Measurements from ENCODE around the gene SMARCD2.

SMARCD2 gene

GRCh38 chr17:63832014-63832413 is 10.5 kb downstream of the SMARCD2 start:
- DNase-seq (ENCODE audit: low read depth in 2 of 2), result no peak

GRCh38 chr17:63831505-63831904 is 11.0 kb downstream of the SMARCD2 start:
- no peak for DNase-seq (ENCODE audit: low read depth in 2 of 2)

DNA sequence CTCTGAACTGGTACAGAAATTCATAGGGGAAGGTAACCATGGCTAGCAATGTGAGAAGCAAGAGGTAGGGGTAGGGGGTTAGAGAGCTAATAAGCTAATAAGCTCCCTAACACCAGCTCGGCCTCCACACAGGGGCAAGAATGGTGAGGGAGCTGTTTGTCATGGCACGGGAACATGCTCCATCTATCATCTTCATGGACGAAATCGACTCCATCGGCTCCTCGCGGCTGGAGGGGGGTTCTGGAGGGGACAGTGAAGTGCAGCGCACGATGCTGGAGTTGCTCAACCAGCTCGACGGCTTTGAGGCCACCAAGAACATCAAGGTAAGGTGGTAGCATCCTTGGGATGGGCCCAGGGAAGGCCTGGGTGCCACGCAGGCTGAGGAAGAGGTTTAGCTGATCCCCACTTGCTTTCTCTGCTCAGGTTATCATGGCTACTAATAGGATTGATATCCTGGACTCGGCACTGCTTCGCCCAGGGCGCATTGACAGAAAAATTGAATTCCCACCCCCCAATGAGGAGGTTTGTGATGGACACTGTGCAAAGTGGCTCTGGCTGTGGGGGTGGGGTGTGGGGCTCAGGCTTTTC is 11.5 kb downstream of the SMARCD2 start:
- DNase-seq (ENCODE audit: low read depth in 2 of 2), result no peak

DNA sequence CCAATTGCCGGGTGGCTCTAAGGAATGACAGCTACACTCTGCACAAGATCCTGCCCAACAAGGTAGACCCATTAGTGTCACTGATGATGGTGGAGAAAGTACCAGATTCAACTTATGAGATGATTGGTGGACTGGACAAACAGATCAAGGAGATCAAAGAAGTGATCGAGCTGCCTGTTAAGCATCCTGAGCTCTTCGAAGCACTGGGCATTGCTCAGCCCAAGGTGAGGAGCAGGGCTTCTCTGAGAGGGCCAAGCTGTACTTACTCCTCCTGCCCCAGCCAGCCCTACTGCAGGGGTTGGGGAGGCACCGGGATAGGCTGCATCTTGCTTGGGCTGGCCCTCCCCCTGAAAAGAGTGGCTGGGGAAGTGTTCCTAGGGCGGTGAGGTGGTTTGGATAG is 12.2 kb downstream of the SMARCD2 start:
- no peak for DNase-seq (ENCODE audit: low read depth in 2 of 2)

- no peak for DNase-seq (ENCODE audit: low read depth in 2 of 2)
Observed at GRCh38 chr17:63828936-63829335, 13.5 kb downstream of the SMARCD2 start.

- DNase-seq (ENCODE audit: low read depth in 2 of 2), result no peak
Observed at GRCh38 chr17:63827801-63828221, 14.7 kb downstream of the SMARCD2 start.

- peak; percentile 89 to 90 for DNase-seq (ENCODE audit: low read depth in 2 of 2)
Observed at GRCh38 chr17:63827002-63827800, 15.3 kb downstream of the SMARCD2 start, which contains the start of the genes FTSJ3 and PSMC5. TSS of gene FTSJ3 (minus strand) at chr17:63827663. CDS start at chr17:63826902, 761 bp downstream. TSS of gene PSMC5 (plus strand) at chr17:63827431. CDS start at chr17:63827491, 60 bp downstream.

GRCh38 chr17:63826468-63827001 is 15.9 kb downstream of the SMARCD2 start:
- DNase-seq (ENCODE audit: low read depth in 2 of 2), result no peak

DNA sequence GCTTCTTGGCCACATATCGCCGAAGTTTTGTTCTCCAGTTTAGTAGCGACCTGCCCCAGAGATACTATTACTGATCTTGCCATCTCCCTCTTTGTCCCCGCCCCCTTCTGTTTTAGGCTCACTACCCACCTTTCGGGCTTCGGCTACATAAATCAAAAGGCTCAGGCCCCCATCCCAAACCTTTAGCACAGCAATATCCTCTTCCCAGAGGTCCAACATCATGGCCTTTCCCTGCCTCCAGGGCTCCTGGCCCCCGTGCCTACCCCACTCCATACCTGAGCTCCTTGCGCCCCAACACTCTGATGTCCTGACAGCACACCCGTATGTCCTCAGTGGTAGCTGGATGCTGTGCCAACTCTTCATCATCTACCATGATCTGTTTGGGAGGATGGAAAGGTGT is 18.1 kb downstream of the SMARCD2 start:
- DNase-seq (ENCODE audit: low read depth in 2 of 2), result no peak

DNA sequence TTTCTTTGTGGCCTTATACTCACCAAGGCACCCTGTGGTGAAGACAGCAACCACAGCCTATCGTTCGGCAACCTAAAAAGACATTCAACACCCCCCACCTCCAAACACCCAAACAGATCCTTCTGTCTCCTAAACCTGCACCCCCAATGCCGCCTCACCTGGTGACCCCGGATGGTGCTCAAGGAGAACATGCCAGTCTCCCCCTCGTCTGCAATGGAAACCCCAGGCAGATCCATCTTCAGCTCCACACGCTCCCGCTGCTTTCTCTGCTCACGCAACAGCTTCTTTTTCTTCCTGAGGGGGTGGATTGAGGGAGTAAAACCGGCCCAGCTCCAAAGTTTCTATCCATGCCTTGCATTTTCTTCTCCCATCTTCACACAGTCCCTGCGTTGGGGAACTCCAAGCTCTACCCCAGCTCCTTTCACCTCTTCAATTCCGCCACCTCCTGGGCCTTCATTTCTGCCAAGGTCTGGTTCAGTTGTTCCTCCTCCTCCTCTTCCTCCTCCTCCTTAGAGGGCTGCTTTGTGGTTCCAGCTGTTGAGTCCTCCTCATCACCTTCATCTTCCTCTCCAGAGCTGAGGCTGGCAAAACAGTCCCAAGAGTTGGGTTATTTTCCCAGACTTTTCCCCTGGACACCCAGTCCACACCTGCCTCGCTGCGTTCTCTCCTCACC is 18.7 kb downstream of the SMARCD2 start:
- no peak for DNase-seq (ENCODE audit: low read depth in 2 of 2)

DNA sequence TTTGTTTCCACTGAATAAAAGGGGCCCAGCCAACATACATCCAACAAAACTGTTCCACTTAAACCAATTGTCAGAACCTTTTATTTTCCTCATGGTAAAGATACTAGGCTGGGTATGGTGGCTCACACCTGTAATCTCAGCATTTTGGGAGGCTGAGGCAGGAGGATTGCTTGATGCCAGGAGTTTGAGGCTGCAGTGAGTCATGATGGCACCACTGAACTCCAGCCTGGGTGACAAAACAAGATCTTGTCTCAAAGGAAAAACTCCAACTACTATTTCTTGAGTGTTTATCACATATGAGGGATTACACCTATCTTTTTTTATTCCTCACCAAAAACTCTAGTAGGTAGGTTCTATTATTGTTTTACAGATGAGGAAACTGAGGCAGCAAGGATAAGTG is 19.9 kb downstream of the SMARCD2 start:
- DNase-seq (ENCODE audit: low read depth in 2 of 2), result no peak

- DNase-seq (ENCODE audit: low read depth in 2 of 2), result no peak
Observed at GRCh38 chr17:63821804-63822203, 20.7 kb downstream of the SMARCD2 start.

GRCh38 chr17:63820963-63821561 is 21.4 kb downstream of the SMARCD2 start:
- no peak for DNase-seq (ENCODE audit: low read depth in 2 of 2)

GRCh38 chr17:63819585-63820537 is 22.6 kb downstream of the SMARCD2 start:
- no peak for DNase-seq (ENCODE audit: low read depth in 2 of 2)

GRCh38 chr17:63819131-63819530 is 23.4 kb downstream of the SMARCD2 start:
- DNase-seq (ENCODE audit: low read depth in 2 of 2), result no peak

GRCh38 chr17:63817736-63818385 is 24.6 kb downstream of the SMARCD2 start:
- no peak for DNase-seq (ENCODE audit: low read depth in 2 of 2)

DNA sequence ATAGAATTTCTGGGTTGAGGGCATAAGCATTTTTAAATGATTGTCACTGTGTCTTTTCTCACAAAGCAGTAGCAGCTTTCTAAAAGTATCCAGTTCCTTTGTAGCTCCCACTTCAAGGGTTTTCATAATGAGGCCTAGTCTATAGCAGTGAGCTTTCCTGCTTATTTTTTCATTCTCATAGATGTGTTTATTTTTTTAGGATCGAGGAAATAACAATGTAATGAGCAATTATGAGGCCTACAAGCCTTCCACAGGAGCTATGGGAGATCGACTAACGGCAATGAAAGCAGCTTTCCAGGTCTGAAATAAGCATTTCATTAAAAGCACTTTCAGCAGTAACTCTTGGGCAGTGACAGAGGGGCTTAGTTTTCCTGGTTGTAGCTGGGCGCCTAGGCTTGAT is 25.8 kb downstream of the SMARCD2 start:
- DNase-seq (ENCODE audit: low read depth in 2 of 2), result no peak

DNA sequence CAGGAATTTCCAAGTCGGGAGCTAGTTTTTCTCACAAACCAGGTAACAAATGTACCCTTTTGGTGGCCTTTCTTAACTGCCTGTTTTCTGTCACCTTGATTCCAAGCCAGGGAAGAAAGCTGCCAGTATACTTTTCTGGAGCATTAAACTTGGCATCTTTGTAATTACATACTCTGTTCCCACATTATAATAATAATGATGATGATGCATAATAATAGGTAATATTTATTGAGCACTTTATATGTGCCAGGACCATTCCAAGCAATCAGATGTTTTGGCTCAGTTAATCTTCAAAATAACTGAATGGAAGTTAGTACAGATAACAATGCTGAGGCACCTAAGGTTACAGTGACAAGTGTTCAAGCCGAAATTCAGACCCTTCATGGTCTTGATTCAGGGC is 26.4 kb downstream of the SMARCD2 start:
- no peak for DNase-seq (ENCODE audit: low read depth in 2 of 2)

DNA sequence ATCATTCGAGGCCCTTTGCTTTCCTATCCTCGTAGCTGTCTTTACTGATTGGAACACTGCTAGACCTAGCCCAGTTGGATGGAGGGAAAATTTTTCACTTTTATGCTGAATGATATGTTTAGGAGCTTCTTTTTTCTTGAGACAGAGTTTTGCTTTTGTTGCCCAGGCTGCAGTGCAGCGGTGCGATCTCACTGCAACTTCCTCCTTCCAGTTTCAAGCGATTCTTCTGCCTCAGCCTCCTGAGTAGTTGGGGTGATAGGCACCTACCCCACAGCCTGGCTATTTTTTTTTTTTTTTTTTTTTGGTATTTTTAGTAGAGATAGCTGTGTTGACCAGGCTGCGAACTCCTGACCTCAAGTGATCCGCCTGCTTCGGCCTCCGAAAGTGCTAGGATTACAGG is 32.5 kb downstream of the SMARCD2 start:
- no peak for DNase-seq (ENCODE audit: low read depth in 2 of 2)

GRCh38 chr17:63805591-63805990 is 36.9 kb downstream of the SMARCD2 start:
- DNase-seq (ENCODE audit: low read depth in 2 of 2), result no peak
